GM19043 (cell line): Measurements from ENCODE around the gene MAPK8IP3.

Experiments used
- ATAC-seq: cut with Tn5 transposase; IDR thresholded peaks from one replicate; pipeline ENCODE4 v1.9.1; 2021; ENCODE audit warnings: low read depth; ENCODE audit not compliant: unreplicated experiment

Gene MAPK8IP3

GRCh38 chr16:1757714-1758461 is 51.9 kb downstream of the MAPK8IP3 start:
- ATAC-seq: no peak

GRCh38 chr16:1758923-1759322 is 52.9 kb downstream of the MAPK8IP3 start:
- no peak for ATAC-seq

- no peak for ATAC-seq
Measured at GRCh38 chr16:1759511-1759910, 53.5 kb downstream of the MAPK8IP3 start.

GRCh38 chr16:1760911-1761310 is 54.9 kb downstream of the MAPK8IP3 start:
- no peak for ATAC-seq

- no peak for ATAC-seq
Measured at GRCh38 chr16:1761751-1762150, 55.8 kb downstream of the MAPK8IP3 start.

GRCh38 chr16:1762196-1762878 is 56.3 kb downstream of the MAPK8IP3 start:
- no peak for ATAC-seq

- ATAC-seq: no peak
Measured at GRCh38 chr16:1762879-1763520, 57.0 kb downstream of the MAPK8IP3 start.

GRCh38 chr16:1763521-1764511 is 57.8 kb downstream of the MAPK8IP3 start:
- ATAC-seq: no peak

- no peak for ATAC-seq
Measured at GRCh38 chr16:1764971-1765370, 59.0 kb downstream of the MAPK8IP3 start.

GRCh38 chr16:1765826-1766225 is 59.8 kb downstream of the MAPK8IP3 start:
- ATAC-seq: no peak

GRCh38 chr16:1766231-1766630 is 60.2 kb downstream of the MAPK8IP3 start:
- no peak for ATAC-seq

GRCh38 chr16:1766701-1767100 is 60.7 kb downstream of the MAPK8IP3 start:
- no peak for ATAC-seq

- ATAC-seq: no peak
Measured at GRCh38 chr16:1767116-1767994, 61.4 kb downstream of the MAPK8IP3 start.

GRCh38 chr16:1768061-1768766 is 62.2 kb downstream of the MAPK8IP3 start:
- no peak for ATAC-seq

GRCh38 chr16:1768767-1769401 is 62.9 kb downstream of the MAPK8IP3 start:
- no peak for ATAC-seq

GRCh38 chr16:1769402-1770300 is 63.7 kb downstream of the MAPK8IP3 start:
- ATAC-seq: no peak
